PC-9 (cell line): ENCODE measurements around the gene ASB17.

Experiments
- CTCF ChIP-seq: fragments of 200-600 bp; sonication (generic); conservative IDR thresholded peaks from 2 replicates; pipeline ENCODE4 v1.6.1; 2017; ENCODE audit warnings: mixed run types, antibody characterized with exemption, mild to moderate bottlenecking, moderate library complexity
- EZH2 ChIP-seq: fragments of 200-600 bp; sonication (generic); IDR thresholded peaks from 2 replicates; pipeline ENCODE4 v1.8.0; 2017; ENCODE audit warnings: antibody characterized with exemption, low read depth

GRCh38 chr1:75908717-75909152, 23.5 kb downstream of the ASB17 start:
- TF ChIP-seq EZH2 (no peak), CTCF (peak; percentile 74)
